ENCODE results near the gene F3.

The F3 gene

GRCh38 chr1:94535879-94536278 lies 5.7 kb downstream of the F3 start:
- Histone ChIP-seq H3K9me3 (ENCODE audit: insufficient read depth, low read depth, low read length) (no peaks in the 10 kb centered on the region), H3K27me3 (ENCODE audit: insufficient read depth, low read length) (peaks cover 14% of the 10 kb centered on the region), H3K27ac (ENCODE audit: low read length) (no peak overlapping the region), H3K4me1 (ENCODE audit: insufficient read depth, low read length) (0 out of 2 replicates have a peak, but pooled peaks cover 4% of the 10 kb centered on the region), H3K36me3 (ENCODE audit: insufficient read depth, low read depth, low read length) (peaks cover 53% of the 10 kb centered on the region), H3K4me3 (ENCODE audit: low read length) (no peak overlapping the region), H3K9ac (ENCODE audit: low read depth, low read length) (no peak overlapping the region)

GRCh38 chr1:94535095-94535494 lies 6.5 kb downstream of the F3 start:
- H3K36me3 ChIP-seq (ENCODE audit: insufficient read depth, low read depth, low read length): peaks cover 61% of the 10 kb centered on the region
- no peaks in the 10 kb centered on the region for H3K9me3 ChIP-seq (ENCODE audit: insufficient read depth, low read depth, low read length)
- H3K9ac ChIP-seq (ENCODE audit: low read depth, low read length): no peak overlapping the region
- 0 out of 2 replicates have a peak, but pooled peaks cover 4% of the 10 kb centered on the region for H3K4me1 ChIP-seq (ENCODE audit: insufficient read depth, low read length)
- H3K4me3 ChIP-seq (ENCODE audit: low read length): no peak overlapping the region
- peaks cover 6% of the 10 kb centered on the region for H3K27me3 ChIP-seq (ENCODE audit: insufficient read depth, low read length)
- no peak overlapping the region for H3K27ac ChIP-seq (ENCODE audit: low read length)

GRCh38 chr1:94532077-94532476 lies 9.5 kb downstream of the F3 start:
- H3K9ac ChIP-seq (ENCODE audit: low read depth, low read length): no peak overlapping the region

GRCh38 chr1:94531664-94532063 lies 9.9 kb downstream of the F3 start:
- no peak overlapping the region for H3K4me3 ChIP-seq (ENCODE audit: low read length)
- peaks cover 63% of the 10 kb centered on the region for H3K36me3 ChIP-seq (ENCODE audit: insufficient read depth, low read depth, low read length)
- peaks cover 14% of the 10 kb centered on the region for H3K4me1 ChIP-seq (ENCODE audit: insufficient read depth, low read length)
- H3K27me3 ChIP-seq (ENCODE audit: insufficient read depth, low read length): no peaks in the 10 kb centered on the region
- no peaks in the 10 kb centered on the region for H3K9me3 ChIP-seq (ENCODE audit: insufficient read depth, low read depth, low read length)
- no peak overlapping the region for H3K9ac ChIP-seq (ENCODE audit: low read depth, low read length)
- H3K27ac ChIP-seq (ENCODE audit: low read length): no peak overlapping the region

More at GRCh38 chr1:94532077-94532476, 9.5 kb downstream of the F3 start:
- H3K4me3 ChIP-seq (ENCODE audit: low read length): no peak overlapping the region
- H3K27me3 ChIP-seq (ENCODE audit: insufficient read depth, low read length): no peaks in the 10 kb centered on the region
- no peaks in the 10 kb centered on the region for H3K9me3 ChIP-seq (ENCODE audit: insufficient read depth, low read depth, low read length)
- H3K36me3 ChIP-seq (ENCODE audit: insufficient read depth, low read depth, low read length): peaks cover 63% of the 10 kb centered on the region
- H3K4me1 ChIP-seq (ENCODE audit: insufficient read depth, low read length): peaks cover 14% of the 10 kb centered on the region
- H3K27ac ChIP-seq (ENCODE audit: low read length): no peak overlapping the region

- Histone ChIP-seq H3K27me3 (ENCODE audit: insufficient read depth, low read length) (no peaks in the 10 kb centered on the region), H3K36me3 (ENCODE audit: insufficient read depth, low read depth, low read length) (peaks cover 52% of the 10 kb centered on the region), H3K4me1 (ENCODE audit: insufficient read depth, low read length) (peaks cover 14% of the 10 kb centered on the region), H3K4me3 (ENCODE audit: low read length) (no peak overlapping the region), H3K27ac (ENCODE audit: low read length) (no peak overlapping the region), H3K9me3 (ENCODE audit: insufficient read depth, low read depth, low read length) (no peaks in the 10 kb centered on the region), H3K9ac (ENCODE audit: low read depth, low read length) (no peak overlapping the region)
Observed at GRCh38 chr1:94530373-94530878, 11.1 kb downstream of the F3 start.

GRCh38 chr1:94529416-94529815 lies 12.1 kb downstream of the F3 start:
- no peak overlapping the region for H3K4me3 ChIP-seq (ENCODE audit: low read length)
- H3K9me3 ChIP-seq (ENCODE audit: insufficient read depth, low read depth, low read length): no peaks in the 10 kb centered on the region
- H3K27me3 ChIP-seq (ENCODE audit: insufficient read depth, low read length): no peaks in the 10 kb centered on the region
- H3K36me3 ChIP-seq (ENCODE audit: insufficient read depth, low read depth, low read length): peaks cover 42% of the 10 kb centered on the region
- H3K4me1 ChIP-seq (ENCODE audit: insufficient read depth, low read length): peaks cover 14% of the 10 kb centered on the region
- H3K9ac ChIP-seq (ENCODE audit: low read depth, low read length): no peak overlapping the region
- H3K27ac ChIP-seq (ENCODE audit: low read length): no peak overlapping the region

- Histone ChIP-seq H3K27me3 (ENCODE audit: insufficient read depth, low read length) (no peaks in the 10 kb centered on the region), H3K36me3 (ENCODE audit: insufficient read depth, low read depth, low read length) (peaks cover 38% of the 10 kb centered on the region), H3K4me3 (ENCODE audit: low read length) (no peak overlapping the region), H3K9me3 (ENCODE audit: insufficient read depth, low read depth, low read length) (no peaks in the 10 kb centered on the region), H3K27ac (ENCODE audit: low read length) (no peak overlapping the region), H3K9ac (ENCODE audit: low read depth, low read length) (no peak overlapping the region), H3K4me1 (ENCODE audit: insufficient read depth, low read length) (peaks cover 14% of the 10 kb centered on the region)
Observed at GRCh38 chr1:94528826-94529225, 12.7 kb downstream of the F3 start.

GRCh38 chr1:94528299-94528698 lies 13.3 kb downstream of the F3 start:
- H3K27ac ChIP-seq (ENCODE audit: low read length): no peak overlapping the region
- no peaks in the 10 kb centered on the region for H3K9me3 ChIP-seq (ENCODE audit: insufficient read depth, low read depth, low read length)
- peaks cover 38% of the 10 kb centered on the region for H3K36me3 ChIP-seq (ENCODE audit: insufficient read depth, low read depth, low read length)
- no peak overlapping the region for H3K4me3 ChIP-seq (ENCODE audit: low read length)
- no peaks in the 10 kb centered on the region for H3K27me3 ChIP-seq (ENCODE audit: insufficient read depth, low read length)
- no peak overlapping the region for H3K9ac ChIP-seq (ENCODE audit: low read depth, low read length)
- peaks cover 14% of the 10 kb centered on the region for H3K4me1 ChIP-seq (ENCODE audit: insufficient read depth, low read length)

GRCh38 chr1:94527447-94528031 lies 14.0 kb downstream of the F3 start:
- H3K27me3 ChIP-seq (ENCODE audit: insufficient read depth, low read length): no peaks in the 10 kb centered on the region
- no peak overlapping the region for H3K9ac ChIP-seq (ENCODE audit: low read depth, low read length)
- no peak overlapping the region for H3K4me3 ChIP-seq (ENCODE audit: low read length)
- peaks cover 30% of the 10 kb centered on the region for H3K36me3 ChIP-seq (ENCODE audit: insufficient read depth, low read depth, low read length)
- no peaks in the 10 kb centered on the region for H3K9me3 ChIP-seq (ENCODE audit: insufficient read depth, low read depth, low read length)
- H3K4me1 ChIP-seq (ENCODE audit: insufficient read depth, low read length): peaks cover 14% of the 10 kb centered on the region
- H3K27ac ChIP-seq (ENCODE audit: low read length): no peak overlapping the region

- H3K27me3 ChIP-seq (ENCODE audit: insufficient read depth, low read length): no peaks in the 10 kb centered on the region
- H3K36me3 ChIP-seq (ENCODE audit: insufficient read depth, low read depth, low read length): peaks cover 19% of the 10 kb centered on the region
- no peak overlapping the region for H3K27ac ChIP-seq (ENCODE audit: low read length)
- no peaks in the 10 kb centered on the region for H3K9me3 ChIP-seq (ENCODE audit: insufficient read depth, low read depth, low read length)
- no peak overlapping the region for H3K9ac ChIP-seq (ENCODE audit: low read depth, low read length)
- H3K4me3 ChIP-seq (ENCODE audit: low read length): no peak overlapping the region
- peaks cover 14% of the 10 kb centered on the region for H3K4me1 ChIP-seq (ENCODE audit: insufficient read depth, low read length)
Observed at GRCh38 chr1:94526152-94526980, 15.2 kb downstream of the F3 start.

GRCh38 chr1:94524531-94524930 lies 17.0 kb downstream of the F3 start:
- no peak overlapping the region for H3K4me3 ChIP-seq (ENCODE audit: low read length)
- H3K4me1 ChIP-seq (ENCODE audit: insufficient read depth, low read length): peaks cover 14% of the 10 kb centered on the region
- H3K27ac ChIP-seq (ENCODE audit: low read length): no peak overlapping the region
- H3K36me3 ChIP-seq (ENCODE audit: insufficient read depth, low read depth, low read length): peaks cover 2% of the 10 kb centered on the region; the same call in 1 of the 2 replicates
- no peak overlapping the region for H3K9ac ChIP-seq (ENCODE audit: low read depth, low read length)
- H3K9me3 ChIP-seq (ENCODE audit: insufficient read depth, low read depth, low read length): no peaks in the 10 kb centered on the region
- H3K27me3 ChIP-seq (ENCODE audit: insufficient read depth, low read length): no peaks in the 10 kb centered on the region

GRCh38 chr1:94522304-94522703 lies 19.3 kb downstream of the F3 start:
- Histone ChIP-seq H3K36me3 (ENCODE audit: insufficient read depth, low read depth, low read length) (no peaks in the 10 kb centered on the region; the same call in 1 of the 2 replicates), H3K4me1 (ENCODE audit: insufficient read depth, low read length) (peaks cover 4% of the 10 kb centered on the region; the same call in 1 of the 2 replicates), H3K9me3 (ENCODE audit: insufficient read depth, low read depth, low read length) (no peaks in the 10 kb centered on the region), H3K27ac (ENCODE audit: low read length) (no peak overlapping the region), H3K27me3 (ENCODE audit: insufficient read depth, low read length) (no peaks in the 10 kb centered on the region), H3K9ac (ENCODE audit: low read depth, low read length) (no peak overlapping the region), H3K4me3 (ENCODE audit: low read length) (no peak overlapping the region)

All from iPS-20b (cell line).